Subcutaneous abdominal adipose tissue (tissue), 5 donors: Measurements from ENCODE around the gene USP19.

Experiments used
- H3K27ac ChIP-seq: one replicate; pipeline ENCODE4 v1.7.0; 2013; ENCODE audit warnings: low read depth, mild to moderate bottlenecking, inconsistent platforms, low read length, moderate library complexity
- H3K27me3 ChIP-seq, 5 donors: one replicate each; pipeline ENCODE4 v1.7.0; 2013; ENCODE audit warnings: low read length in 5 of 5, inconsistent platforms in 1 of 5; ENCODE audit not compliant: control insufficient read depth in 5 of 5, insufficient read depth in 4 of 5
- H3K36me3 ChIP-seq, 5 donors: one replicate each; pipeline ENCODE4 v1.7.0; 2013; ENCODE audit warnings: low read length in 5 of 5; ENCODE audit not compliant: control insufficient read depth in 5 of 5, insufficient read depth in 5 of 5
- H3K4me1 ChIP-seq, 5 donors: one replicate each; pipeline ENCODE4 v1.7.0; 2013; ENCODE audit warnings: low read length in 5 of 5, mild to moderate bottlenecking in 3 of 5, moderate library complexity in 1 of 5; ENCODE audit not compliant: control insufficient read depth in 5 of 5, insufficient read depth in 5 of 5
- H3K4me3 ChIP-seq, 5 donors: one replicate each; pipeline ENCODE4 v1.7.0; 2013; ENCODE audit warnings: low read length in 5 of 5, low read depth in 1 of 5
- H3K9ac ChIP-seq, 5 donors: one replicate each; pipeline ENCODE4 v1.7.0; 2013; ENCODE audit warnings: low read length in 5 of 5, mild to moderate bottlenecking in 4 of 5, moderate library complexity in 3 of 5
- H3K9me3 ChIP-seq, 5 donors: one replicate each; pipeline ENCODE4 v1.7.0; 2013; ENCODE audit warnings: low read length in 5 of 5; ENCODE audit not compliant: control insufficient read depth in 5 of 5
- donor health status: healthy.
- donor health status: healthy.
- donor health status: healthy.
- donor health status: healthy.
- donor health status: healthy.

Gene USP19

DNA sequence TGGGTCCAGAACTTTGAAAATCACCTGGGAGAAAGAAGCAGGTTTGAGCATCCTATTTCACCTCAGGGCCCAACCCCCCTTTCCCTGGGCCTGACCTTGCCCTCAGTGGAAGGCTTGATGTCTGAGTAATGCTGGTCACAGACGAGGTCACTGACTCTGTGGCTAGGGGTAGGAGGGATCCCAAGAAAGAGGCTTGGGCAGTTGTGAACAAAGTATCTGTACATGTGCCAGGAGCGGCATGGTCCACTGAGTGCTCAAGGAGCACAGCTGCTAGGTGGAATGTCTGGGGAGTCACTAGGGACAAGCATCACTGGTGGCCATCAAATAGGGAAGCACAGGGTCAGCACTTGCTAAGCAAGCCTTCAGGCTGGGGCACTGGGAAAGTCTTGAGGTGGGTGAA lies 38.2 kb upstream of the USP19 start:
- no peak overlapping the region for H3K4me3 ChIP-seq
- H3K27me3 ChIP-seq = no peaks in the 10 kb centered on the region
- no peaks in the 10 kb centered on the region for H3K9me3 ChIP-seq
- H3K4me1 ChIP-seq = peaks cover 0 to 6% (median 3%) of the 10 kb centered on the region in 5 donors
- H3K9ac ChIP-seq = no peak overlapping the region
- peaks cover 0 to 25% (median 20%) of the 10 kb centered on the region in 5 donors for H3K36me3 ChIP-seq
- H3K27ac ChIP-seq = no peak overlapping the region

DNA sequence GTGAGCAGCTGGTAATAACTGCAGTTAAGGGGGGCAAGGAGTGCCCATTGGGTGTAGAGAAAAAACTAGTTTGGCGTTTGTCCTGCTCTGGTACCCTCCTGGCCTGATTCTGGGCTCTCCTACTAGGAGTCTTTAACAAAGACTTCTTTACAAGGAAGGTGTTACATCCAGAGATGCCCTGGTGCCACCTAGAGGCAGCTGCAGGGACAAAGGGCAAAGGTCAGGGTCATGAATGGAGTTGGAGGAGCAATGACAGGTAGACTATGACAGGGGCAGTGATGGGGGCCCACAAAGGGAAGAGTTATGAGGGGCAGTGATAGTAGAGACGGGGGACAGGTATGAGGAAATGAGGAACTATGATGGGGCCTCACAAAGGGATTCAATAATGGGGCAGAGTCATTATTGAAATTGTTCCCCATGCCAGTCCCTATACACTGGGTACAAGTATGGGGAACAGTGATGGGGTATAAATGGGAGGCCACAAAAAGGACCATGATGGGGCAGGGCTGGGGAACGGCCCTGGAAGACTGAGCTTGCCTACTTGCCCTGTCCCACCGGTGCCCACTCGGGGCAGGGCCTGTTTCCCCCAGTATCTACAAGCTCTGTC lies 37.6 kb upstream of the USP19 start:
- Histone ChIP-seq H3K4me1 (peaks cover 0 to 6% (median 3%) of the 10 kb centered on the region in 5 donors), H3K9me3 (no peaks in the 10 kb centered on the region), H3K27me3 (no peaks in the 10 kb centered on the region), H3K36me3 (peaks cover 0 to 19% (median 14%) of the 10 kb centered on the region in 5 donors), H3K27ac (no peak overlapping the region), H3K4me3 (no peak overlapping the region), H3K9ac (no peak overlapping the region)

DNA sequence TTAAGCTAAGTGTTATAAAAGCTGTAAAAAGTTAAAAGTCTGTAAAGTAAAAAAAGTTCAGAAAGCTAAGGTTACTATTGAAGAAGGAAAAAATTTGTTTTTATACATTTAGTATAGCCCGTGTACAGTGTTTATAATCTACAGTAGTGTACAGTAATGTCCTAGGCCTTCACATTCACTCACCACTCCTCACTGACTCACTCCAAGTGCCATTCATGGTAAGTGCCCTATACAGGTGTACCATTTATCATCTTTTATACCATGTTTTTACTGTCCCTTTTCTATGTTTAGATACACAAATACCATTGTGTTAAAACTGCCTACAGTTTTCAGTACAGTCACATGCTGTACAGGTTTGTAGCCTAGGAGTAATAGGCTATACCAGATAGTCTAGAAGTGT lies 36.7 kb upstream of the USP19 start:
- Histone ChIP-seq H3K9me3 (no peaks in the 10 kb centered on the region), H3K36me3 (peaks cover 0 to 11% (median 7%) of the 10 kb centered on the region in 5 donors), H3K4me3 (no peak overlapping the region), H3K27me3 (no peaks in the 10 kb centered on the region), H3K4me1 (peaks cover 0 to 4% (median 3%) of the 10 kb centered on the region in 5 donors), H3K9ac (no peak overlapping the region), H3K27ac (no peak overlapping the region)

DNA sequence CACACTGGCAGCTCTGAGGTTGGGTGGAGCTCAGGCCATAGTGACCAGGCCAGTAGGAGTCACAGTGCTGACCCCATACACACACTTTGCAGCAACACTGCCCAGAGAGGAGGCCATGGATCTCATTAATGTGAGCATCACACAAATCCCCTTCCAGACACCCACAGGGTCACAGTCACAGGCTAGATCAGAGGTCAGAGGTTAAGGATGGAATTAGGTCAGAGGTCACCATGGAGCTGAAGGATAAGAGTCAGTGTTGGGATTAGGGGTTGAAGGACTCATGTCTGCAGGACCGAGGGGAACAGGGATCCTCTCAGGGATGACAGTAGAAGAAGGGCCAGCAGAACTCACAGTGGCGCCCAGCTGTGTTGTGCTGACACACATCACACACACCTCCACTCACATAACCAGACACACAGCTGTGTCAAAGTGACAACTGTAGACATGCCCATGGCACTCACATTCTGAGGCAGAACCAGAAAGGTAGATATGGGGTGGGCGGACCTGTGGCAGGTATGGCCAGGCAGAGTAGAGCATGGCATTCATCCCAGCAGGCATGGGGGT lies 32.8 kb upstream of the USP19 start:
- Histone ChIP-seq H3K27ac (no peak overlapping the region), H3K27me3 (no peaks in the 10 kb centered on the region), H3K36me3 (no peaks in the 10 kb centered on the region), H3K4me3 (no peak overlapping the region), H3K9me3 (no peaks in the 10 kb centered on the region), H3K9ac (no peak overlapping the region), H3K4me1 (no peaks in the 10 kb centered on the region)

DNA sequence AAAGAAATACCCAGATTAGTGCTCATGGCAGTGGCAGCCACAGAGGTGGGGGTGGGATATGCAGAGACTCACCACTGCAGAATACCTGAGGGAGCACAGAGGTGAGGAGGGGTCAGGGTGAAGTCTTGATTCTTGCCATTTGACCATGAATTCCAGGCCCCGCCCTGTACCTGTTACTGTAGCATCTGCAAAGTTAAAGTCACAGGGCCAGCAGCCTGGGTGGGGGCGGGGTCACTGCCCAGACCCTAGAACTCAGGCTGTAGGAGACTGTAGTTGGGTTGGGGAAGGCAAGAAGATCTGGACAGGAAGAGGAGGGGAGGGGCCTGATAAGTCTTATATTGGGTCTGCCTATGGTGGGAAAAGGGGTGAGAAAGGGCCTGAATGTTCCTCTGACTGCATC lies 31.0 kb upstream of the USP19 start:
- Histone ChIP-seq H3K27me3 (no peaks in the 10 kb centered on the region), H3K9ac (no peak overlapping the region), H3K4me1 (no peaks in the 10 kb centered on the region), H3K4me3 (no peak overlapping the region), H3K9me3 (no peaks in the 10 kb centered on the region), H3K36me3 (no peaks in the 10 kb centered on the region), H3K27ac (no peak overlapping the region)

DNA sequence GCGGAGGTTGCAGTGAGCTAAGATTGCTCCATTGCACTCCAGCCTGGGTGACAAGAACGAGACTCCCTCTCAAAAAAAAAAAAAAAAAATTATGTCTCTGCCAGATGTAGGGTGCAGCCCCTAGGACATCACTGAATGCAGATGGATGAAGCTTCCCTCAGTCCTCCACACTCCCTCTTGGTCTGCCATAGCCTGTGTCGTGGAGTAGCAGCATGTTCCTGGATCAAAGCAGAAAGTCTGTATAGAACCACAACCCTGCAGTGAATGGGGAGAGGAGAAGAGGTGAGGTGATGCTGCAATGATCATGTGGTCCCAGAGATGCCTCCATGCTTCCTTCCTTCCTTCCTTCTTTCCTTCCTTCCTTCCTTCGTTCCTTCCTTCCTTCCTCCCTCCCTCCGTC lies 27.5 kb upstream of the USP19 start:
- Histone ChIP-seq H3K27ac (no peak overlapping the region), H3K36me3 (no peaks in the 10 kb centered on the region), H3K9me3 (no peaks in the 10 kb centered on the region), H3K9ac (no peak overlapping the region), H3K4me3 (no peak overlapping the region), H3K4me1 (no peaks in the 10 kb centered on the region), H3K27me3 (no peaks in the 10 kb centered on the region)

DNA sequence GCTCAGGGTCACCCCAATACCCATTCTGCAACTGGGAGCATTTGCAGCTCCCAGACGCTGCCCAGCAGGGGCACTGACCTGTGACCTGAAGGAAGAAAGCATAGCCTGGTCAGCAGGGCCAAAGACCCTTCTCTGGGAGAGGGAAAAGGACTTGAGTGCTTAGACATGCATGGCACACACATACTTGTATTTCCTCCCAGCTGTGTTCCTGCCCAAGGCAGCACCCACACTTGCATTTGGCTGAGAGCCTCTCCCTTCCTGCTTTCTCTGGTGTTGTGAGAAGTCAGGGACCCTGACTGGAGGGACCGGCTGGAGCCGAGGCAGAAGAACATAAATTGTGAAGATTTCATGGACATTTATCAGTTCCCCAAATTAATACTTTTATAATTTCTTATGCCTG lies 19.5 kb upstream of the USP19 start:
- Histone ChIP-seq H3K9me3 (no peaks in the 10 kb centered on the region), H3K36me3 (no peaks in the 10 kb centered on the region), H3K27me3 (peaks cover 0 to 5% (median 3%) of the 10 kb centered on the region in 5 donors), H3K9ac (no peak overlapping the region), H3K27ac (no peak overlapping the region), H3K4me3 (no peak overlapping the region), H3K4me1 (no peaks in the 10 kb centered on the region)

DNA sequence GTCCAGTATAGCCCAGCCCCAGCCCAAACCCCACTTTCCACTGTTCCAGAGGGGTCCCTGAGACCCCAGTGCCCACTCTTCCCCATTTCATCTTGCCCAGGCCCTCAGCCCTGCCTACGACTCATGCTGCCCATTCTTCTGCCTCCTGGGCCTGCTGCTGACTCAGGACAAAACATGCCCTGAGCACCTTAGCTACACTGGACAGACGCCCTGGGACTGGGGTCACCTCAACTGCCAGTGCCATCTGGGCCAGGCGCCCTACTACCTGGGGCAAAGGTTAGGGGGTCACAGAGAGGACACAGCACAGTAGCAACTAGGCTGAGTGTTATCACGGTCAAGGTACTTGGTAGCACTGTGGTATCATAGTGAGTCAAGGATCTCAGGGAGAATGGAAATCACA lies 14.9 kb upstream of the USP19 start:
- Histone ChIP-seq H3K4me1 (peaks cover 7 to 36% (median 27%) of the 10 kb centered on the region in 5 donors), H3K9ac (no peak overlapping the region), H3K27ac (no peak overlapping the region), H3K9me3 (no peaks in the 10 kb centered on the region), H3K36me3 (peaks cover 0 to 11% (median 7%) of the 10 kb centered on the region in 5 donors), H3K27me3 (peaks cover 0 to 5% (median 3%) of the 10 kb centered on the region in 5 donors), H3K4me3 (no peak overlapping the region)

DNA sequence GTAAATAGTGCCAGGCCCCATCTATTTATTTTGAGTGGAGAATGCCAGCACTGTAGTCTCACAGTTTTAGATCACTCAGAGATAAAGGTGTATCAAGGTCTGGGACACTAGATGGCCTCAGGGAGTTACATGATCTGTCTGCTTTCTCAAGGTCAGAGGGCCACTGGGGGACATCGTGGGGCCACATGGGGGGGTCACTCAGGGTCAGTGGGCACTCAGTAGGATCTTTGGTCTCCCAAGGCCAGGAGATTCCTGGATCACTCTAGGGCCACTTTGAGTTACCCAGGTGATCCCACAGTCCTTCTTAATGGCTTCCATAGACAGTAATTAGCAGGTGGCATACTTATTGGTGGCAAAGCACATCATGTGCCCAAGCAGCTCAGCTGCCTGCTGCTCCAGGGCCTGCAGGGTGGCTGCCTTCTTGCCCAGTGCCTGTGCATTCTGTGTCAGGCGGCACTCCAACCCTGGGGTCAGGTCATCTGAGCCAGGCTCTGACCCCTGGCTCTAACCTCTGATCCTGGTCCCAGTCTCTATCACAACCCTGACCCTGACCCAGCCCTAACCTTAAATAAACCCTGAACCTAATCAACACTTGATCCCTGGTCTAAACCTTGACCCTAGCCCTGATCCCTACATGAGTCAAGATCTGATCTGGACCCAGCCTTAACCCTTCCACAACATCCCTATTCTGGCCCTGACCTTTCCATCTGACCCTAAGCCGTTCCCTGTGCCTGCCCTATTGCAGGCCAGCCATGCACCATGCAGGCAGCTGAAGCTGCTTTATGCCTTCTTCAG lies 14.0 kb upstream of the USP19 start:
- Histone ChIP-seq H3K9me3 (no peaks in the 10 kb centered on the region), H3K4me1 (peaks cover 7 to 41% (median 32%) of the 10 kb centered on the region in 5 donors), H3K27ac (no peak overlapping the region), H3K27me3 (peaks cover 0 to 5% (median 2%) of the 10 kb centered on the region in 5 donors), H3K36me3 (peaks cover 0 to 19% (median 15%) of the 10 kb centered on the region in 5 donors), H3K4me3 (no peak overlapping the region), H3K9ac (peak overlapping the region in 1 of 5 donors; percentile 10)
